ENCODE results near the gene POU3F2.

- TF ChIP-seq CTCF (IDR thresholded peaks at IDR 0.05) (no peak), EZH2 (IDR thresholded peaks at IDR 0.05; ENCODE audit: borderline replicate concordance, insufficient read depth, low read depth, low read length, poor library complexity, severe bottlenecking) (no peak)
These were observed 2.5 kb upstream of the POU3F2 start for GRCh38 chr6:98831959-98832283.

All from B cell (primary cell).